GM19023 (cell line): ENCODE results near the gene TDRD12.
"Not testable (repeated sequence)": the region's sequence is repeated elsewhere in the genome, so short reads cannot be mapped to it uniquely, and the experiment has no call there.

Source experiments
- ATAC-seq: cut with Tn5 transposase; IDR thresholded peaks from one replicate; pipeline ENCODE4 v1.9.1; 2021; ENCODE audit warnings: mild to moderate bottlenecking, moderate library complexity; ENCODE audit not compliant: unreplicated experiment

TDRD12 gene

GRCh38 chr19:32746631-32747196, 27.1 kb downstream of the TDRD12 start:
- ATAC-seq, result not testable (repeated sequence)

GRCh38 chr19:32748497-32748896, 28.9 kb downstream of the TDRD12 start:
- no peak for ATAC-seq

- ATAC-seq, result no peak
Measured at GRCh38 chr19:32748948-32749347, 29.4 kb downstream of the TDRD12 start.

GRCh38 chr19:32749361-32749760, 29.8 kb downstream of the TDRD12 start:
- ATAC-seq, result no peak

- ATAC-seq, result no peak
Measured at GRCh38 chr19:32750441-32751055, 31.0 kb downstream of the TDRD12 start.

- ATAC-seq, result no peak
Measured at GRCh38 chr19:32751066-32751465, 31.5 kb downstream of the TDRD12 start.

GRCh38 chr19:32757189-32757588, 37.6 kb downstream of the TDRD12 start:
- ATAC-seq, result no peak

- not testable (repeated sequence) for ATAC-seq
Measured at GRCh38 chr19:32765365-32765764, 45.8 kb downstream of the TDRD12 start.

GRCh38 chr19:32767951-32768679, 48.5 kb downstream of the TDRD12 start:
- ATAC-seq, result no peak

- ATAC-seq, result no peak
Measured at GRCh38 chr19:32771596-32771995, 52.0 kb downstream of the TDRD12 start.

GRCh38 chr19:32773126-32773525, 53.6 kb downstream of the TDRD12 start:
- ATAC-seq, result no peak

GRCh38 chr19:32779082-32779481, 59.5 kb downstream of the TDRD12 start:
- no peak for ATAC-seq

- no peak for ATAC-seq
Measured at GRCh38 chr19:32781280-32781679, 61.7 kb downstream of the TDRD12 start.

GRCh38 chr19:32782089-32782488, 62.5 kb downstream of the TDRD12 start:
- not testable (repeated sequence) for ATAC-seq

- not testable (repeated sequence) for ATAC-seq
Measured at GRCh38 chr19:32787161-32787813, 67.7 kb downstream of the TDRD12 start.

GRCh38 chr19:32787895-32788294, 68.3 kb downstream of the TDRD12 start:
- not testable (repeated sequence) for ATAC-seq

GRCh38 chr19:32789429-32789828, 69.9 kb downstream of the TDRD12 start:
- no peak for ATAC-seq

GRCh38 chr19:32798201-32798600, 78.6 kb downstream of the TDRD12 start:
- ATAC-seq, result no peak

GRCh38 chr19:32800191-32800590, 80.6 kb downstream of the TDRD12 start:
- no peak for ATAC-seq

GRCh38 chr19:32800754-32801153, 81.2 kb downstream of the TDRD12 start:
- ATAC-seq, result no peak

GRCh38 chr19:32802840-32803239, 83.3 kb downstream of the TDRD12 start:
- ATAC-seq, result no peak

- ATAC-seq, result no peak
Measured at GRCh38 chr19:32808236-32808635, 88.7 kb downstream of the TDRD12 start.
